GM21447 (cell line): ENCODE data around the gene PSAP.

Source experiments
- ATAC-seq: cut with Tn5 transposase; IDR thresholded peaks from one replicate; pipeline ENCODE4 v1.9.1; 2021; ENCODE audit not compliant: unreplicated experiment

The PSAP gene

GRCh38 chr10:71811351-71811750 is 39.7 kb downstream of the PSAP start:
- ATAC-seq, result no peak

- no peak for ATAC-seq
Measured at GRCh38 chr10:71810048-71810750, 40.9 kb downstream of the PSAP start.

- ATAC-seq, result no peak
Measured at GRCh38 chr10:71809628-71810027, 41.4 kb downstream of the PSAP start.

GRCh38 chr10:71807557-71808510 is 43.2 kb downstream of the PSAP start:
- no peak for ATAC-seq

- ATAC-seq, result no peak
Measured at GRCh38 chr10:71806704-71807556, 44.1 kb downstream of the PSAP start.

GRCh38 chr10:71805776-71806703 is 45.0 kb downstream of the PSAP start:
- no peak for ATAC-seq

- ATAC-seq, result no peak
Measured at GRCh38 chr10:71804077-71804476, 47.0 kb downstream of the PSAP start.

- no peak for ATAC-seq
Measured at GRCh38 chr10:71802715-71803488, 48.1 kb downstream of the PSAP start.

- no peak for ATAC-seq
Measured at GRCh38 chr10:71802235-71802634, 48.8 kb downstream of the PSAP start.

GRCh38 chr10:71801361-71801760 is 49.7 kb downstream of the PSAP start:
- ATAC-seq, result peak; percentile 90

- no peak for ATAC-seq
Measured at GRCh38 chr10:71799608-71800453, 51.2 kb downstream of the PSAP start.

GRCh38 chr10:71799112-71799511 is 51.9 kb downstream of the PSAP start:
- ATAC-seq, result no peak

- ATAC-seq, result no peak
Measured at GRCh38 chr10:71798308-71798624, 52.8 kb downstream of the PSAP start.

- no peak for ATAC-seq
Measured at GRCh38 chr10:71797533-71798307, 53.3 kb downstream of the PSAP start.

- ATAC-seq, result no peak
Measured at GRCh38 chr10:71796749-71797405, 54.2 kb downstream of the PSAP start.

- ATAC-seq, result no peak
Measured at GRCh38 chr10:71795248-71795647, 55.8 kb downstream of the PSAP start.

GRCh38 chr10:71790749-71791440 is 60.2 kb downstream of the PSAP start:
- peak; percentile 55 for ATAC-seq
